Cardiac muscle cell (in vitro differentiated cells and primary cell): ENCODE results near the gene MT1X. TPM values are rescaled to one million over a fixed set of nuclear protein-coding genes. Genes with fewer than 3 reads are reported as not detected.

Experiments
- DNase-seq, 2 donors: peaks; one replicate each; pipeline versions ENCODE4 v3.0.0 to v3.0.0-alpha.2; 2010 to 2017; ENCODE audit warnings: low read depth in 1 of 2, low spot score in 1 of 2
- H3K27ac ChIP-seq: fragments of 200-600 bp; sonication (generic); 2 replicates; pipeline ENCODE4 v1.5.1; 2016
- H3K27me3 ChIP-seq: fragments of 200-600 bp; sonication (generic); 2 replicates; pipeline ENCODE4 v1.6.0; 2016; ENCODE audit warnings: control low read depth
- H3K36me3 ChIP-seq: fragments of 200-600 bp; sonication (generic); 2 replicates; pipeline ENCODE4 v1.5.1; 2016; ENCODE audit warnings: control low read depth
- H3K4me1 ChIP-seq: fragments of 200-600 bp; sonication (generic); 2 replicates; pipeline ENCODE4 v1.8.1; 2017; ENCODE audit warnings: low read depth, mild to moderate bottlenecking, mixed run types
- H3K4me3 ChIP-seq: fragments of 200-600 bp; sonication (generic); 2 replicates; pipeline ENCODE4 v1.5.1; 2016; ENCODE audit warnings: mild to moderate bottlenecking
- H3K9me3 ChIP-seq: fragments of 200-600 bp; sonication (generic); 2 replicates; pipeline ENCODE4 v1.5.1; 2017; ENCODE audit warnings: low read depth, mild to moderate bottlenecking, control low read depth
- polyA plus RNA-seq: library from polyadenylated mRNA; unstranded; fragments of >200 nt; fragmentation: Nextera tagmentation; extraction: Ambion mirVana; gene quantifications from 2 replicates; pipeline ENCODE4 v1.2.1, GENCODE V29; 2016
- total RNA-seq: library from RNA; depleted of rRNA; stranded (reverse); fragments of >200 nt; gene quantifications from 2 replicates; pipeline ENCODE4 v1.2.3, GENCODE V29; 2016
- TF ChIP-seq, protein P1 (sequence below): IDR thresholded peaks from 2 replicates; pipeline ENCODE4 v1.5.1; 2012; ENCODE audit warnings: low read depth, mild to moderate bottlenecking, low read length

Gene MT1X
- total and polyA plus RNA-seq, 2 experiments from 2014 or later = 5.7 to 11.1 TPM

DNA sequence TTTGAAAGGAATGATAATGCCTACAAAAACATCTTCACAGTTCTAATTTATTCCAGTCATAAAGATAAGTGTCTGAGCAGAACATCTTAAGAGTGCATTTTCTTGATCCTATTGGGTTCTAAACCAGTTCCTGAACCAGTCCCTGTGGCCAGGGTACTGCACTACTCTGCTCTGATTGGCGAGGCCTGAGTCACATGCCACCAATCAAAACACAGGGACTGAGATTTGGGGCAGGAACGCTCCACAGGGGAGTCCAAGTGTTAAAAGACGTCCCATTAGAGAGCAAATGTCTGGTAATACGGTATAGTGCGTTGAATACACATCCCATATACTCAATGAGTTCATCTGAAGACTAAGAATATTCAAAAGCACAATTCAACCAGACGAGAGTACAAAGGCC, 44.7 kb downstream of the MT1X start:
- Histone ChIP-seq H3K9me3 (no peaks in the 10 kb centered on the region), H3K27ac (no peak overlapping the region), H3K4me1 (peaks cover 14% of the 10 kb centered on the region), H3K36me3 (no peaks in the 10 kb centered on the region), H3K4me3 (no peak overlapping the region), H3K27me3 (no peaks in the 10 kb centered on the region)
- DNase-seq = no peak
- TF ChIP-seq, protein P1, sequence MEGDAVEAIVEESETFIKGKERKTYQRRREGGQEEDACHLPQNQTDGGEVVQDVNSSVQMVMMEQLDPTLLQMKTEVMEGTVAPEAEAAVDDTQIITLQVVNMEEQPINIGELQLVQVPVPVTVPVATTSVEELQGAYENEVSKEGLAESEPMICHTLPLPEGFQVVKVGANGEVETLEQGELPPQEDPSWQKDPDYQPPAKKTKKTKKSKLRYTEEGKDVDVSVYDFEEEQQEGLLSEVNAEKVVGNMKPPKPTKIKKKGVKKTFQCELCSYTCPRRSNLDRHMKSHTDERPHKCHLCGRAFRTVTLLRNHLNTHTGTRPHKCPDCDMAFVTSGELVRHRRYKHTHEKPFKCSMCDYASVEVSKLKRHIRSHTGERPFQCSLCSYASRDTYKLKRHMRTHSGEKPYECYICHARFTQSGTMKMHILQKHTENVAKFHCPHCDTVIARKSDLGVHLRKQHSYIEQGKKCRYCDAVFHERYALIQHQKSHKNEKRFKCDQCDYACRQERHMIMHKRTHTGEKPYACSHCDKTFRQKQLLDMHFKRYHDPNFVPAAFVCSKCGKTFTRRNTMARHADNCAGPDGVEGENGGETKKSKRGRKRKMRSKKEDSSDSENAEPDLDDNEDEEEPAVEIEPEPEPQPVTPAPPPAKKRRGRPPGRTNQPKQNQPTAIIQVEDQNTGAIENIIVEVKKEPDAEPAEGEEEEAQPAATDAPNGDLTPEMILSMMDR = no peak

DNA sequence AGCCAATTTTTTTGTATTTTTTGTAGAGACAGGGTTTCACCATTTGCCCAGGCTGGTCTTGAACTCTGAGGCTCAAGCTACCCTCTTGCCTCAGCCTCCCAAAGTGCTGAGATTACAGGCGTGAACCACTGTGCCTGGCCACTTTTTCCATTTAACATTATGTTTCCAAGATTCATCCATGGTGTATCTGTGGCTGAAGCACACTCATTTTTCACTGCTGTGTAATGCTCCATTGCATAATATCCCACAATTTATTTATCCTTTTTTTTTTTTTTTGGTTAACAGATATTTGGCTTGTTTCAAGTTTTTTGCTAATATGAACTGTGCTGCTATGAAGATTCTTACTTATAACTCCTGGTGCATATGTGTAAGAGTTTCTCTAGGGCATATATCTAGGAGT, 45.8 kb downstream of the MT1X start:
- H3K4me3 ChIP-seq = peak overlapping the region; percentile 60
- H3K9me3 ChIP-seq = no peaks in the 10 kb centered on the region
- H3K4me1 ChIP-seq = peaks cover 14% of the 10 kb centered on the region
- H3K27ac ChIP-seq = no peak overlapping the region
- H3K27me3 ChIP-seq = no peaks in the 10 kb centered on the region
- TF ChIP-seq, protein P1 = no peak
- no peak for DNase-seq
- H3K36me3 ChIP-seq = no peaks in the 10 kb centered on the region

DNA sequence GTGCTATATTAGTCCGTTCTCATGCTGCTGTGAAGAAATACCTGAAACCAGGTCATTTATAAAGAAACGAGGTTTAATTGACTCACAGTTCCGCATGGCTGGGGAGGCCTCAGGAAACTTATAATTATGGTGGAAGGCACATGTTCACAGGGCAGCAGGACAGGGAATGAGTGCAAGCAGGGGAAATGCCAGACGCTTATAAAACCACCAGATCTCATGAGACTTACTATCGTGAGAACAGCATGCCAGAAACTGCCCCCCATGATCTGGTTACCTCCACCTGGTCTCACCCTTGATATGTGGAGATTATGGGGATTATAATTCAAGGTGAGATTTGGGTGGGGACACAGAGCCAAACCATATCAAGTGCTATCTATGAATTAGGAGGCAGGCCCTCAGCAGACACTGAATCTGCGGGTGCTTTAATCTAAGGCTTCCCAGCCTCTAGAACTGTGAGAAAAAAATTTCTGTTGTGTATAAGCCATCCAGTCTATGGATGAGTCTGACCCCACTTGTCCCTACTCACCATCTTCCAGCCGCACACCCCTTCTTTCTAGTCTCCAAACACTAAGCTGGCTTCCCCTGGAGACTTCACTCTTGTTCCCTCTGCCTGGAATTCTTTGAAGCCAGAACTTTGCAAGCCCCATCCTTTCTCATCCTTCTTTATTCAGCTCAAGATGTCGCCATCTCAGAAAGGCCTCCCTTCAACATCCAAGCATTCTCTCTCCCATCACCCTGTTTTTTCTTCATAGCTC, 46.9 kb downstream of the MT1X start:
- Histone ChIP-seq H3K27ac (peak overlapping the region; percentile 94), H3K9me3 (no peaks in the 10 kb centered on the region), H3K4me1 (peaks cover 14% of the 10 kb centered on the region), H3K27me3 (no peaks in the 10 kb centered on the region), H3K36me3 (no peaks in the 10 kb centered on the region), H3K4me3 (peak overlapping the region; percentile 60)
- no peak for DNase-seq
- TF ChIP-seq, protein P1 = no peak

DNA sequence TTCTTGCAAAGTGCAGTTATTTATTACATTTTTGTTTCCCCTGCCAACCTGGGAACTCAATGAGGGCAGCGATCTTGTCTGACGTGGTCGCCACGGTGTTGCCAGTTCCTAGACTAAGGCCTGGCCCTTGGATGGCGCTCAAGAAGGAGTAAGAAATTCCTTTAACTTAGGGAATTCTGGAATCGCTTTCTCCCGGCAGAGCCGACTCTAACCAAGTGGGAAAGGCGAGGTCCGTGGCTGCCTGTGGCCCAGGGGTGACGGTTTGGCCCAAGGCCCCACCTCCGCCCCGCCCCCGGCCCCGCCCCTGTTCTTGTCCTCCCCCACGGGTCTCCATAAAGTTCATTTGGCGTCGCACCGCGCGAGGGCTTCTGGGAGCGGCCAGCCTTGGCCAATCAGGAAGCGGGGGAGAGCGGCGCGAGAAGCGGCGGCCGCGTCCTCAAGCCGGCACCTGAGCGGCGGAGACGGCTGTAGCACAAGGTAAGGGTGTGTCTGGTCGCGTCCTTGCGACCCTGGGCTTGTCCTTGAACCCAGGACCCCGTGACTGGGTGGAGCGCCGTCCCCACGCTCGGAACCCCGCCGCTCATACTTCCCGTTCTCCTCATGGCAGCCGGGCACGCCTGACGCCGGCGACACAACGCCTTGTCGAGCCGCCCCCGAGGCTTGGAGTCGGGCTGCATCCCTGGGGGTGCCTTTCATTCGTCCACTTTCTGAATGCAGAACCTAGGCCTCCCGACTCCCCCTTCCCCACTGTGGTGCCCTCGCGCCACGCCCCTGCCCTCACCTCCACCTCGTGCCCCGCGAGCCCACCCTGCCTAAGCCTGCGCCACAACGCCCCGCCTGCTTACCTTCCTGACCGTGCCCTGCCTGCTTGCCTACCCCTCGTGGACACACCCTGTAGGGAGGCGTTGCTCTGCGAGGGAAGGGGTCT, 47.7 kb downstream of the MT1X start, which contains the start of gene NUP93:
TSS of gene NUP93 (plus strand) at position 395 of the 928 bp plus-strand sequence. CDS start 18,119 bp downstream, outside the sequence.
- Histone ChIP-seq H3K4me3 (peak within 1 kb of the TSS; percentile 60), H3K27me3 (no peaks in the 10 kb centered on the region), H3K36me3 (no peaks in the 10 kb centered on the region), H3K4me1 (peaks cover 14% of the 10 kb centered on the region), H3K27ac (peak within 1 kb of the TSS; percentile 94), H3K9me3 (no peaks in the 10 kb centered on the region)
- DNase-seq = peak; percentile 95 to 96
- TF ChIP-seq, protein P1 = no peak

DNA sequence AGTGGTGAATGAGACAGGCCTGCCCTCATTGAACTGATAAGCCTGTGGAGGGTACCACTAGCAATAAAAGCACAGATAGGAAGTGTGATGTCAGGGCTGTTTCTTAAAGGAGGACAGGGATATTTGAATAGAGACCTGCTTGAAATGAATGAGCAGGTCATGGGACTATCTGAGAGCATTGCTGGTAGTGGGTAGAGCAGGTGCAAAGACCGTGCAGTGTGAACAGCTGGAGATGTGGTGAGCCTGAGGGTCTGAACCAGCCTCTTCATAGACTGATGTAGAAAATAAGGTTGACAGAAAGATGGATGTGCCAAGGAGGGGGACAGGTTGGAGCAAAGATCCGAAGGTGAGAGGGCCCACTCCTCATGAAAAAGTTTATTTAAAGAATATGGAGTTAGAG, 50.1 kb downstream of the MT1X start:
- Histone ChIP-seq H3K4me1 (peaks cover 14% of the 10 kb centered on the region), H3K27ac (no peak overlapping the region), H3K27me3 (no peaks in the 10 kb centered on the region), H3K9me3 (no peaks in the 10 kb centered on the region), H3K4me3 (no peak overlapping the region), H3K36me3 (no peaks in the 10 kb centered on the region)
- no peak for DNase-seq
- TF ChIP-seq, protein P1 = no peak
